Measurements from ENCODE around the gene SLC9A9.

SLC9A9 gene

GRCh38 chr3:143755978-143756377 is 92.3 kb downstream of the SLC9A9 start:
- H3K4me2 ChIP-seq (ENCODE audit: insufficient read depth, low read length), result no peak overlapping the region
- H3K4me1 ChIP-seq (ENCODE audit: insufficient read depth, low read length), result peaks cover 29% of the 10 kb centered on the region
- no peaks in the 10 kb centered on the region for H3K79me2 ChIP-seq (ENCODE audit: insufficient read depth, low read length)
- H3K27ac ChIP-seq (ENCODE audit: low read length), result no peak overlapping the region
- no peaks in the 10 kb centered on the region for H3K36me3 ChIP-seq (ENCODE audit: insufficient read depth, low read length)
- no peak for ATAC-seq (ENCODE audit: insufficient read depth, low read depth)
- DNase-seq, result no peak
- no peak overlapping the region for H3K4me3 ChIP-seq (ENCODE audit: low read depth in 1 of 2, low read length in 2 of 2)
- no peaks in the 10 kb centered on the region for H3K27me3 ChIP-seq (ENCODE audit: insufficient read depth, low read length, poor library complexity)
- no peak overlapping the region for H3K9ac ChIP-seq (ENCODE audit: low read depth, low read length)
- H4K20me1 ChIP-seq (ENCODE audit: insufficient read depth, low read length), result no peaks in the 10 kb centered on the region
- TF ChIP-seq CTCF (IDR thresholded peaks at IDR 0.05; ENCODE audit: borderline replicate concordance, extremely low read depth, low read length, poor library complexity, severe bottlenecking), result no peak
- no peaks in the 10 kb centered on the region for H3K9me3 ChIP-seq (ENCODE audit: insufficient read depth, low read length, severe bottlenecking)
- no peak overlapping the region for H2AFZ ChIP-seq (ENCODE audit: low read depth, low read length)

GRCh38 chr3:143754090-143754489 is 94.2 kb downstream of the SLC9A9 start:
- ATAC-seq (ENCODE audit: insufficient read depth, low read depth) (no peak), DNase-seq (no peak)
- Histone ChIP-seq H3K4me2 (ENCODE audit: insufficient read depth, low read length) (no peak overlapping the region), H3K4me1 (ENCODE audit: insufficient read depth, low read length) (peaks cover 33% of the 10 kb centered on the region), H3K27ac (ENCODE audit: low read length) (no peak overlapping the region), H3K79me2 (ENCODE audit: insufficient read depth, low read length) (no peaks in the 10 kb centered on the region), H3K4me3 (ENCODE audit: low read depth in 1 of 2, low read length in 2 of 2) (no peak overlapping the region), H3K9ac (ENCODE audit: low read depth, low read length) (no peak overlapping the region), H4K20me1 (ENCODE audit: insufficient read depth, low read length) (no peaks in the 10 kb centered on the region), H3K9me3 (ENCODE audit: insufficient read depth, low read length, severe bottlenecking) (no peaks in the 10 kb centered on the region), H2AFZ (ENCODE audit: low read depth, low read length) (no peak overlapping the region), H3K36me3 (ENCODE audit: insufficient read depth, low read length) (no peaks in the 10 kb centered on the region), H3K27me3 (ENCODE audit: insufficient read depth, low read length, poor library complexity) (no peaks in the 10 kb centered on the region)
- no peak for TF ChIP-seq CTCF (IDR thresholded peaks at IDR 0.05; ENCODE audit: borderline replicate concordance, extremely low read depth, low read length, poor library complexity, severe bottlenecking)
- TF ChIP-seq EZH2 (IDR thresholded peaks at IDR 0.05; ENCODE audit: borderline replicate concordance, low read depth, low read length, severe bottlenecking), result no peak

- no peaks in the 10 kb centered on the region for H3K27me3 ChIP-seq (ENCODE audit: insufficient read depth, low read length, poor library complexity)
- H3K9me3 ChIP-seq (ENCODE audit: insufficient read depth, low read length, severe bottlenecking), result no peaks in the 10 kb centered on the region
- H2AFZ ChIP-seq (ENCODE audit: low read depth, low read length), result no peak overlapping the region
- no peak overlapping the region for H3K4me2 ChIP-seq (ENCODE audit: insufficient read depth, low read length)
- no peaks in the 10 kb centered on the region for H3K79me2 ChIP-seq (ENCODE audit: insufficient read depth, low read length)
- H3K36me3 ChIP-seq (ENCODE audit: insufficient read depth, low read length), result no peaks in the 10 kb centered on the region
- peaks cover 33% of the 10 kb centered on the region for H3K4me1 ChIP-seq (ENCODE audit: insufficient read depth, low read length)
- H3K4me3 ChIP-seq (ENCODE audit: low read depth in 1 of 2, low read length in 2 of 2), result no peak overlapping the region
- H3K9ac ChIP-seq (ENCODE audit: low read depth, low read length), result no peak overlapping the region
- ATAC-seq (ENCODE audit: insufficient read depth, low read depth), result no peak
- DNase-seq, result no peak
- H3K27ac ChIP-seq (ENCODE audit: low read length), result peak overlapping the region; percentile 43
- H4K20me1 ChIP-seq (ENCODE audit: insufficient read depth, low read length), result no peaks in the 10 kb centered on the region
- TF ChIP-seq EZH2 (IDR thresholded peaks at IDR 0.05; ENCODE audit: borderline replicate concordance, low read depth, low read length, severe bottlenecking) (no peak), CTCF (IDR thresholded peaks at IDR 0.05; ENCODE audit: borderline replicate concordance, extremely low read depth, low read length, poor library complexity, severe bottlenecking) (no peak)
These were observed 94.8 kb downstream of the SLC9A9 start for GRCh38 chr3:143753456-143753855.

- H3K4me3 ChIP-seq (ENCODE audit: low read depth in 1 of 2, low read length in 2 of 2), result no peak overlapping the region
- ATAC-seq (ENCODE audit: insufficient read depth, low read depth) (no peak), DNase-seq (no peak)
- no peaks in the 10 kb centered on the region for H4K20me1 ChIP-seq (ENCODE audit: insufficient read depth, low read length)
- H3K27ac ChIP-seq (ENCODE audit: low read length), result peak overlapping the region; percentile 85
- no peak overlapping the region for H3K9ac ChIP-seq (ENCODE audit: low read depth, low read length)
- no peak for TF ChIP-seq EZH2 (IDR thresholded peaks at IDR 0.05; ENCODE audit: borderline replicate concordance, low read depth, low read length, severe bottlenecking)
- peak; percentile 9 for TF ChIP-seq CTCF (IDR thresholded peaks at IDR 0.05; ENCODE audit: borderline replicate concordance, extremely low read depth, low read length, poor library complexity, severe bottlenecking)
- H3K79me2 ChIP-seq (ENCODE audit: insufficient read depth, low read length), result no peaks in the 10 kb centered on the region
- H3K4me1 ChIP-seq (ENCODE audit: insufficient read depth, low read length), result peaks cover 32% of the 10 kb centered on the region
- H3K9me3 ChIP-seq (ENCODE audit: insufficient read depth, low read length, severe bottlenecking), result no peaks in the 10 kb centered on the region
- H3K27me3 ChIP-seq (ENCODE audit: insufficient read depth, low read length, poor library complexity), result no peaks in the 10 kb centered on the region
- peak overlapping the region; percentile 57; the same call in 1 of the 2 replicates for H3K4me2 ChIP-seq (ENCODE audit: insufficient read depth, low read length)
- H2AFZ ChIP-seq (ENCODE audit: low read depth, low read length), result no peak overlapping the region
- H3K36me3 ChIP-seq (ENCODE audit: insufficient read depth, low read length), result no peaks in the 10 kb centered on the region
These were observed 95.3 kb downstream of the SLC9A9 start for GRCh38 chr3:143753006-143753405.

Measured in DND-41 (cell line).